Activated T-helper 17 cell treated with anti-CD3 and anti-CD28 coated beads, Interleukin-2, amount 50 U/mL, for 72 hours (primary cell): Measurements from ENCODE around the gene MAP3K10. TPM values are rescaled to one million over a fixed set of nuclear protein-coding genes. Genes with fewer than 3 reads are reported as not detected.

Experiments used
- ATAC-seq: fragments of 150-1000 bp; cut with Tn5 transposase; replicated peaks from 2 replicates; pipeline ENCODE4 v1.10.0; 2021; ENCODE audit warnings: mild to moderate bottlenecking, moderate library complexity
- H3K27ac Mint-ChIP-seq: one replicate; pipeline ENCODE4 v1.8.0; 2022; ENCODE audit warnings: mixed read lengths
- H3K27me3 Mint-ChIP-seq: one replicate; pipeline ENCODE4 v1.8.0; 2022; ENCODE audit warnings: mixed read lengths
- H3K36me3 Mint-ChIP-seq: one replicate; pipeline ENCODE4 v1.8.0; 2022; ENCODE audit warnings: low read depth, mild to moderate bottlenecking, mixed read lengths
- H3K4me1 Mint-ChIP-seq: one replicate; pipeline ENCODE4 v1.8.0; 2022; ENCODE audit warnings: mixed read lengths
- H3K4me3 Mint-ChIP-seq: one replicate; pipeline ENCODE4 v1.8.0; 2022; ENCODE audit warnings: mild to moderate bottlenecking, mixed read lengths
- H3K9me3 Mint-ChIP-seq: one replicate; pipeline ENCODE4 v1.8.0; 2022; ENCODE audit warnings: mixed read lengths
- total RNA-seq, 2 donors: library from RNA; stranded (reverse); gene quantifications; one replicate each; pipeline ENCODE4 v1.2.3, GENCODE V29; 2022

MAP3K10 gene
- total RNA-seq, 2 donors from 2014 or later, result 11.1 to 12.9 TPM

DNA sequence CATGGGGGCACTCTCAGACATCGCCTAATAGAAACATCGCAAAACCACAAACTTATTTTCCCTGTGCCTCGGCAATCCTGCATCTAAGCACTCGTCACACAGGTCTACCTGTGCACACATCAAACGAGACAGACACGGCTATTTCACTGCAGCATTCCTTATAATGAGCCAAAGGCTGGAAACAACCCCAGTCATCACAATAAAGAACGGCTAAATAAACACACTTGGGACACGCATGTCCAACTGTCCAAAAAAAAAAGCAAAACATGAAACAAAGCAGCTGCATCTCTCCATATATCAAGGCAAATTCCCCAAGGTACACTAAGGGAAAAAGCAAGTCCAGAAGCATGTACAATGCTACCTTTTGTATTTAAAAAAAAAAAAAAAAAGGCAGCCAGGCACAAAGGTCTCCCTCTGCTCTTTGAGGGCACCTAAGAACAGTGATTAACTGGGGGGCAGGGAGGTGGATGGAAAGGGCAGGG is 62.4 kb downstream of the MAP3K10 start:
- H3K4me1 Mint-ChIP-seq, result peaks cover 16% of the 10 kb centered on the region
- no peak overlapping the region for H3K4me3 Mint-ChIP-seq
- H3K36me3 Mint-ChIP-seq, result peaks cover 73% of the 10 kb centered on the region
- no peaks in the 10 kb centered on the region for H3K27me3 Mint-ChIP-seq
- ATAC-seq, result no peak
- H3K27ac Mint-ChIP-seq, result no peak overlapping the region
- no peaks in the 10 kb centered on the region for H3K9me3 Mint-ChIP-seq

DNA sequence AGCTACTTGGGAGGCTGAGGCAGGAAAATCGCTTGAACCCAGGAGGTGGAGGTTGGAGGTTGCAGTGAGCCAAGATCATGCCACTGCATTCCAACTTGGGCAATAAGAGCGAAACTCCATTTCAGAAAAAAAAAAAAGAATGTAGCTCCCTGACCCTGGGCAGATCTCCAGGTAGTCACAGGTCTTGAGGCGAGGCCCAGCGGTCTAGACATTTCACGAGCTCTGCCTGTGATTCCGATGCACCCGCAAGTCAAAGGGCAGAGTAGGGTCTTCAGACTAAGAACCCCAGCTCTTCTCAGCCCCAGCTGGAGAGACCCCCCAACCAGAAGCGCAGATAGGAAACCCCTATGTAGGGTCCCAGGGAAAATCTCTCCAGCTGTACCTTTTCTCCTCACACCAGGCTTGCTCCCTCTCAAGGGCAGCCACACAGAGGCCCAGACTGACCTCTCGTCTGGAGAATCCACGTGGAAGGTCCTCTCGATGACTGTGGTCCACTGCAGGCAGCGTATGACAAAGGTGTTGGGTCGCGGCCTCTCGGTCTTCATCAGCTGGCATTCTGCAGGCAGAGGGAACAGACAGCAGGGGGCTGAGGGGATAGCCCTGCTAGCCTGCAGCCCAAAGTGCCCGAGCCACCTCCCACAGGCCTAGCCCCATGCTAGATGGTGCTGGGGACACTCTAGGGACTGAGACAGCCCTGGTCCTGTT is 63.6 kb downstream of the MAP3K10 start:
- no peak for ATAC-seq
- H3K9me3 Mint-ChIP-seq, result no peaks in the 10 kb centered on the region

GRCh38 chr19:40255619-40256166 is 64.5 kb downstream of the MAP3K10 start:
- peak overlapping the region; percentile 48 for H3K27ac Mint-ChIP-seq
- peaks cover 60% of the 10 kb centered on the region for H3K36me3 Mint-ChIP-seq
- H3K9me3 Mint-ChIP-seq, result no peaks in the 10 kb centered on the region
- no peak overlapping the region for H3K4me3 Mint-ChIP-seq
- no peak for ATAC-seq
- no peaks in the 10 kb centered on the region for H3K27me3 Mint-ChIP-seq
- H3K4me1 Mint-ChIP-seq, result peaks cover 12% of the 10 kb centered on the region

More for the DNA sequence above, 63.6 kb downstream of the MAP3K10 start:
- Mint-ChIP-seq H3K4me1 (peaks cover 12% of the 10 kb centered on the region), H3K36me3 (peaks cover 68% of the 10 kb centered on the region), H3K4me3 (no peak overlapping the region), H3K27ac (no peak overlapping the region), H3K27me3 (no peaks in the 10 kb centered on the region)

DNA sequence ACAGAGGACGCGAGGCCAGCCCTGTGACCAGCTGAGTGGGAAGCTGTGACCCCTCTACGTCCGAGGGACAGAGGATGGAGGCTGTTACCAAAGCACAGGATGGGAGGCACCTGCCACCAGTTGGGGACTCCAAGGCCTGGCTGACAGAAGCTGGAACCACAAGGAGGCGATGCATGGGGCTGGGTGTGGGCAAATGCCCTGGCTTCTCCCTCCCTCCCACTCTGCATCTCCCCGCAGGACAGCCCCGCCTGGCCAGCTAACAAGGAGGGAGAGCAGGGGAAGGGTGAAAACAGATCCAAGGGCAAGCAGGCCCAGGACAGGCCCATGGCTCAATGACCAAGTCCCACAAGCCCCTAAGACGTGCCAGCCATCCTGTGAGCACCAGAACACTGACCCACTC is 65.3 kb downstream of the MAP3K10 start:
- H3K27me3 Mint-ChIP-seq, result no peaks in the 10 kb centered on the region
- H3K27ac Mint-ChIP-seq, result no peak overlapping the region
- no peak for ATAC-seq

GRCh38 chr19:40257096-40257517 is 65.9 kb downstream of the MAP3K10 start:
- H3K4me3 Mint-ChIP-seq, result no peak overlapping the region
- no peaks in the 10 kb centered on the region for H3K9me3 Mint-ChIP-seq
- H3K27me3 Mint-ChIP-seq, result no peaks in the 10 kb centered on the region
- H3K4me1 Mint-ChIP-seq, result peaks cover 16% of the 10 kb centered on the region
- ATAC-seq, result no peak
- peak overlapping the region; percentile 13 for H3K27ac Mint-ChIP-seq
- H3K36me3 Mint-ChIP-seq, result peaks cover 57% of the 10 kb centered on the region

More for the DNA sequence above, 65.3 kb downstream of the MAP3K10 start:
- Mint-ChIP-seq H3K4me3 (no peak overlapping the region), H3K4me1 (peaks cover 14% of the 10 kb centered on the region), H3K36me3 (peaks cover 57% of the 10 kb centered on the region), H3K9me3 (no peaks in the 10 kb centered on the region)

- no peaks in the 10 kb centered on the region for H3K27me3 Mint-ChIP-seq
- H3K27ac Mint-ChIP-seq, result peak overlapping the region; percentile 38
- H3K9me3 Mint-ChIP-seq, result no peaks in the 10 kb centered on the region
- no peak overlapping the region for H3K4me3 Mint-ChIP-seq
- peaks cover 9% of the 10 kb centered on the region for H3K4me1 Mint-ChIP-seq
- no peak for ATAC-seq
- peaks cover 51% of the 10 kb centered on the region for H3K36me3 Mint-ChIP-seq
These were observed 70.4 kb downstream of the MAP3K10 start for GRCh38 chr19:40261631-40262030.

GRCh38 chr19:40262422-40262821 is 71.2 kb downstream of the MAP3K10 start:
- Mint-ChIP-seq H3K27ac (no peak overlapping the region), H3K36me3 (peaks cover 53% of the 10 kb centered on the region), H3K9me3 (no peaks in the 10 kb centered on the region), H3K4me1 (peaks cover 13% of the 10 kb centered on the region), H3K4me3 (no peak overlapping the region), H3K27me3 (no peaks in the 10 kb centered on the region)
- no peak for ATAC-seq

DNA sequence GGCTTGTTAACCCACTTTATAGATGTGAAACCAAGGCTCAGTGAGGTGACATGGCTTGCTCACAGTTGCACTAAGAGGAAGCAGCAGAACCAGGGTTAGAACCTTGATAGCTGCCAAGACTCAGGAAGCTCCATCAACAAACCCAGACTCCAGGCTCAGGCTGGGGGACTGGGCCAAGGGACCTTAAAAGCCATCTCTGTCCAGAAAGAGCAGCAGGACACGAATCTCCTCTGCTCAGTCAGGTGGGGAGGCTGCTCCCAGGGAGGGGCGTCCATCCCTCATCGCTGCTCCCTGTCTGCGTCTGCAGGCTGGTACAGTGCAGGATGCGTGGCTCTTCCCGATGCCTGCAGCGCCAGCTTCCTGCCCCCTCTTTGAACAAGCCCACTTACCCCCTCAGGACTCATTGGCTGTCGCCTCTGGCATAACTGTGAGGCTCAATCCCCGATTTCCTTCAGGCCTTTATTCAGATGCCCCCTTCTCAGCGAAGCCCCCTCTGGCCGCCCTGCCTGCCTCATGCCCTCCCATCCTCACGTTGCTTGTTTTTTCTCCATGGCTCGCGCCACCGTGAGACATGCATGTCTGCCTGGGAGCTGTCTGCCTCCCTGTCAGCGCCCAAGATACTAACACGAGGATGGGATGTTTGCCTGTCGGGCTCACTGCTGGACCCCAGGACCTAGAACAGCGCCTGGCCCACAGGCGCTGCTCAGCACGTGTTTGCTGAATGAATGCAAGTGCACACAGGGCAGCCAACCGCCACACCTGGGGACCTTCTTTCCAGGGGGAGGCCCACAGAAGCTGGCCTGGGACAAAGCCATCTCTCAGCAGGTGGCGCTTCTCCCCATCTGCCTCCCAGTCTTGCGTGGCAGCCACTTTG is 72.5 kb downstream of the MAP3K10 start:
- H3K27ac Mint-ChIP-seq, result no peak overlapping the region
- no peaks in the 10 kb centered on the region for H3K27me3 Mint-ChIP-seq
- peaks cover 55% of the 10 kb centered on the region for H3K36me3 Mint-ChIP-seq
- no peak overlapping the region for H3K4me3 Mint-ChIP-seq
- H3K9me3 Mint-ChIP-seq, result no peaks in the 10 kb centered on the region
- ATAC-seq, result no peak
- H3K4me1 Mint-ChIP-seq, result peaks cover 15% of the 10 kb centered on the region

- Mint-ChIP-seq H3K27ac (no peak overlapping the region), H3K4me1 (peaks cover 21% of the 10 kb centered on the region), H3K9me3 (no peaks in the 10 kb centered on the region), H3K4me3 (no peak overlapping the region), H3K36me3 (peaks cover 63% of the 10 kb centered on the region), H3K27me3 (no peaks in the 10 kb centered on the region)
- ATAC-seq, result no peak
These were observed 73.3 kb downstream of the MAP3K10 start for GRCh38 chr19:40264314-40265054.

Other genes starting within 250 kb of the MAP3K10 start
- 100 to 1,000 TPM in 1 of 2 donors, 10 to 100 TPM in 1; 66.4 to 121 TPM for gene PSMC4, start 220.3 kb upstream of the MAP3K10 start, total RNA-seq
- gene ZNF546, start 194.4 kb upstream of the MAP3K10 start, total RNA-seq, result 10 to 100 TPM in 1 of 2 donors, 1 to 10 TPM in 1; 5.8 to 10.2 TPM
- 10 to 100 TPM; 12.1 to 20.9 TPM for gene ZNF780B, start 135.2 kb upstream of the MAP3K10 start, total RNA-seq
- 10 to 100 TPM; 12.6 to 25.3 TPM for gene ZNF780A, start 100.5 kb upstream of the MAP3K10 start, total RNA-seq
- 1 to 10 TPM in 1 of 2 donors, not detected in 1; 1.1 TPM for gene TTC9B, start 27.0 kb downstream of the MAP3K10 start, total RNA-seq
- gene CCNP, start 35.3 kb downstream of the MAP3K10 start, total RNA-seq, result under 1 TPM; 0.28 to 0.48 TPM
- 100 to 1,000 TPM; 123 to 163 TPM for gene AKT2, start 93.9 kb downstream of the MAP3K10 start, total RNA-seq
- gene C19orf47, start 157.0 kb downstream of the MAP3K10 start, total RNA-seq, result 10 to 100 TPM; 11.4 to 21.4 TPM
- 10 to 100 TPM; 59.7 to 78.3 TPM for gene PLD3, start 157.3 kb downstream of the MAP3K10 start, total RNA-seq
- not detected for gene HIPK4, start 198.8 kb downstream of the MAP3K10 start, total RNA-seq
- 1 to 10 TPM in 1 of 2 donors, under 1 TPM in 1; 0.82 to 1.3 TPM for gene PRX, start 222.0 kb downstream of the MAP3K10 start, total RNA-seq
- gene SERTAD1, start 234.6 kb downstream of the MAP3K10 start, total RNA-seq, result 10 to 100 TPM; 14.3 to 34.4 TPM